Measurements from ENCODE around the gene FUT7.
"Not testable (repeated sequence)": the region's sequence is repeated elsewhere in the genome, so short reads cannot be mapped to it uniquely, and the experiment has no call there.

Gene FUT7

DNA sequence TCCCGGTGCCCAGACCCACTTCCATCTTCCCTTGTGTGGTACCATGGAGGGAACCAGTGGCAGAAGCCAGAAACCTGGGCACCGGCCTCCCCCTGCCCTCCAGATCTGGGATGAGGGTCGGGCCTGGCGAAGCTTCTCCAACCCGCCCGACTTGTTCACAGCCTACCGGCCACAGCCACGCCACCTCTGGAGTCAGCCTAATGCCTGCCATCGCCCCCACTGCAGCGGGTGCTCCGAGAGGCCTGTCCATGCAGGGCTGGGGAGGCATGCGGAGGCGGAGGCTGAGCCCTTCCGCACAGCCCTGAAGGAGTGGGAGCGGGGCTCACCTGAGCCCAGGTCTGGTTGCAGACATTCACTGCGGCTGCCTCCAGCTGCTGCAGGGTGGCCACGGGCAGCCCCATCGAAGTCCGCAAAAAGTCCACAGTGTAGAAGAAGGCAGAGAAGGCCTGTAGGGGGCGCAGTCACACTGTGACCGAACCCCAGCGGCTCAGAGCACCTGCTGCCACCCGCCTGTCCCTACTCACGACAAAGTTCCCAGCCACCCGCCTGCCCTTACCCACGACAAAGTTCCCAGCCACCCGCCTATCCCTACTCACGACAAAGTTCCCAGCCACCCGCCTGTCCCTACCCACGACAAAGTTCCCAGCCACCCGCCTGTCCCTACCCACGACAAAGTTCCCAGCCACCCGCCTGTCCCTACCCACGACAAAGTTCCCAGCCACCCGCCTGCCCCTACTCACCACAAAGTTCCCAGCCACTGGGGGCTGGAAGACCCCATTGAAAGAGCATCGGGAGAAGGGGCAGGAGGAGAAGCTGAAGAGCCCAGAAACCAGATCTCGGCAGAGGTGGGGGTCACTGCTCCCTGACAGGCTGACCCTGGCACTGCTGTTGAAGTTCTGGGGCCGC, 17.9 kb upstream of the FUT7 start:
- peak; percentile 62 to 80 for DNase-seq

- DNase-seq, result no peak
Observed at GRCh38 chr9:137048655-137049543, 17.0 kb upstream of the FUT7 start.

GRCh38 chr9:137046088-137046787, 14.3 kb upstream of the FUT7 start, which contains the start of gene NPDC1:
Gene NPDC1 (minus strand): TSS chr9:137046177. CDS start chr9:137045989, 188 bp downstream.
- peak; percentile 85 to 87 for DNase-seq

GRCh38 chr9:137045294-137046087, 13.6 kb upstream of the FUT7 start:
- peak in 1 of 2 donors; percentile 49 for DNase-seq

- no peak for DNase-seq
Observed at GRCh38 chr9:137044502-137045177, 12.8 kb upstream of the FUT7 start.

DNA sequence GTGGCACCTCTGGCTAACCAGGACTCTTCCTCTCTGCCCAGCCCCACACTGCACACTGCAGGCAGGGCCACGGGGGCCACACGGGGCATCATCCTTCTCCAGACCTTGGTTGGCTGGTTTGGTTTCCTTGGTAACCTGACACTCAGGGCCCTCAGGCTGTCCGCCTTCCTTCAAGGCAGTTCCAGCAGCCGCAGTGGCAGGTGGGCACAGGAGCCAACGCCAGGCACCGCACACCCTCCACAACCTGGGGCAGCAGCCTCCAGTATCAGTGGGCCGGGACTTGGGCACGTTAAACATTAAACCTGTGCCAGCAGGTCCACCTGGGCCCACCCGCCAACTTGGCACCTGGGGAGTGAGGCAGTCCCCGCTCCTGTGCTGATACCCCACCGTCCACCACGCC, 12.1 kb upstream of the FUT7 start:
- DNase-seq, result no peak

GRCh38 chr9:137042751-137043727, 11.2 kb upstream of the FUT7 start:
- no peak for DNase-seq

- DNase-seq, result no peak
Observed at GRCh38 chr9:137041124-137041523, 9.2 kb upstream of the FUT7 start.

GRCh38 chr9:137040568-137040967, 8.7 kb upstream of the FUT7 start:
- DNase-seq, result no peak

- DNase-seq, result no peak
Observed at GRCh38 chr9:137039611-137040366, 7.9 kb upstream of the FUT7 start.

GRCh38 chr9:137038916-137039315, 7.0 kb upstream of the FUT7 start:
- DNase-seq, result no peak

GRCh38 chr9:137037483-137037882, 5.6 kb upstream of the FUT7 start:
- no peak for DNase-seq

DNA sequence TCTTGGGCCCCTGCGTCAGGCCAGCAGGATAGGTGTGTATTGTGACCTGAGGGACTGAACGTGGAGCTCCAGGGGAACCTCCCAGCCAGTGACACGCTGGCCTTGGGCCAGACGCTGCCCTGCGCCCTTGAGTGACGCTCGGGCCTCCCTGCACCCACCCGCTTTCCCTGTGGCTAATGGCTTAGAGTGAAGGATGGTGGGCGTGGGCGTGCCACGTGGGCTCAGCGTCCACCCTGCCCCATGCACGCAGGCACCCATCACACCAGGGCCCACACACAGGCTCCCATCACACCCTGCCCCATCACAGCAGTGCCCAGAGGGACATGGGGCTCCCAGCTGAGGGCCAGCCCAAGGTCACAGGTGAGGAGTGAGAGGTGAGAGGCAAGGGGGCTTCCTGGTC, 5.1 kb upstream of the FUT7 start:
- DNase-seq, result no peak

DNA sequence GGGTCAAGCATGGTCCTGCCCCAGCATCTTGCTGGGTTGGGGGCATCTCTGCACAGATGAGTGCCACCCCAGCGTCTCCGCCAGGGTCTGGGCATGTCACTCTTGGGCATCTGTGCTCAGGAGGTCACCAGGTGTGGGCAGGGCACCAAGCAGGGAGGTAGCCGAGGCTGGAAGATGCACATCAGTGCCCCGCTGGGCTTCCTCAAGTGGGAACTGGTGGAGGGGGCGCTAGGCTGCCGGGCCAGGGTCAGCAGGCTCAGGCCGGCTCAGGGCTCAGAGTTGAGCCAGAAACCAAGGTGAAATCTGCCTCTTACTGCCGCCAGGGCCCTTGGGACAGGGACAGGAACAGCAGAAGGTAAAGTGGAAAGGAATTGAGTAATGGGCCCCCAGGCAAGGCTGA, 4.0 kb upstream of the FUT7 start:
- no peak for DNase-seq

- DNase-seq, result no peak
Observed at GRCh38 chr9:137035507-137035834, 3.6 kb upstream of the FUT7 start.

GRCh38 chr9:137034709-137035506, 3.0 kb upstream of the FUT7 start:
- peak; percentile 88 to 92 for DNase-seq

- no peak for DNase-seq
Observed at GRCh38 chr9:137034039-137034708, 2.3 kb upstream of the FUT7 start.

GRCh38 chr9:137033481-137033880, 1.6 kb upstream of the FUT7 start:
- DNase-seq, result not testable (repeated sequence)

All from stimulated activated CD4-positive, alpha-beta T cell treated with anti-CD3 and anti-CD28 coated beads, Interleukin-2, amount 100 ng/mL, for 24 hours (primary cell).